Activated CD8-positive, alpha-beta memory T cell treated with anti-CD3 and anti-CD28 coated beads for 36 hours (primary cell): ENCODE results near the gene OBSCN. TPM values are rescaled to one million over a fixed set of nuclear protein-coding genes. Genes with fewer than 3 reads are reported as not detected.

Experiments
- CTCF ChIA-PET: fragments of 350-600 bp; sonication (Branson Sonifier 250); formaldehyde crosslinking; loops from one replicate; lab custom pipeline; 2021; ENCODE audit warnings: antibody characterized with exemption; lab: Charles Lee
- POLR2A ChIA-PET: fragments of 350-600 bp; sonication (Branson Sonifier 250); formaldehyde crosslinking; loops from one replicate; lab custom pipeline; 2021; ENCODE audit warnings: antibody characterized with exemption; lab: Charles Lee
- total RNA-seq, 2 experiments: library from RNA; stranded (reverse); gene quantifications; one replicate each; pipeline ENCODE4 v1.2.3, GENCODE V29; 2021

The OBSCN gene
- total RNA-seq, 2 experiments from 2014 or later = 8.3 to 10.1 TPM

DNA sequence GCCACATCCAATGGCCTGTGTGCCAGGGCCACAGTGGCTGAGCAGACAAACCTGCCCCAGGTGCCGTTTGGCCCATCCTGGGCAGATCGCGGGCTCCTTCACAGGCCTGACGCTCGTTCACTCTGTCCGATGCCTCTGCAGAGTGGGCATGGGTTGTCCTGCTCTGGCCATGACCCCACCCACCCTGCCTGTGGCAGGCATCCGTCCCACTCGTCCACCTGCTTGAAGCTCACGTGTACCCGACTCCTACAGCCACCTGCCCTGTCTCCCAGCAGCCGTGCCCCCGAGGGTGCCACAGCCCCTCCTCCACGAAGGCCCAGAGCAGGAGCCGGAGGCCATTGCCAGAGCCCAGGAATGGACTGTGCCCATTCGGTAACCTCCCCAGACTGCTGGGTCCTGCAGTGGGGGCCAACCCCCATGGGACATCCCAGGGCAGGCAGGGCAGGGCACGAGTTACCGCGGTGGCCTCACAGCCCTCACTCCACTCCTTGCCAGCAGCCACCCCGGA lies 156.9 kb downstream of the OBSCN start:
- ChIA-PET CTCF (no interaction called here), POLR2A (no interaction called here)

GRCh38 chr1:228365271-228366061 lies 157.6 kb downstream of the OBSCN start:
- CTCF ChIA-PET = no interaction called here
- POLR2A ChIA-PET = no interaction called here

DNA sequence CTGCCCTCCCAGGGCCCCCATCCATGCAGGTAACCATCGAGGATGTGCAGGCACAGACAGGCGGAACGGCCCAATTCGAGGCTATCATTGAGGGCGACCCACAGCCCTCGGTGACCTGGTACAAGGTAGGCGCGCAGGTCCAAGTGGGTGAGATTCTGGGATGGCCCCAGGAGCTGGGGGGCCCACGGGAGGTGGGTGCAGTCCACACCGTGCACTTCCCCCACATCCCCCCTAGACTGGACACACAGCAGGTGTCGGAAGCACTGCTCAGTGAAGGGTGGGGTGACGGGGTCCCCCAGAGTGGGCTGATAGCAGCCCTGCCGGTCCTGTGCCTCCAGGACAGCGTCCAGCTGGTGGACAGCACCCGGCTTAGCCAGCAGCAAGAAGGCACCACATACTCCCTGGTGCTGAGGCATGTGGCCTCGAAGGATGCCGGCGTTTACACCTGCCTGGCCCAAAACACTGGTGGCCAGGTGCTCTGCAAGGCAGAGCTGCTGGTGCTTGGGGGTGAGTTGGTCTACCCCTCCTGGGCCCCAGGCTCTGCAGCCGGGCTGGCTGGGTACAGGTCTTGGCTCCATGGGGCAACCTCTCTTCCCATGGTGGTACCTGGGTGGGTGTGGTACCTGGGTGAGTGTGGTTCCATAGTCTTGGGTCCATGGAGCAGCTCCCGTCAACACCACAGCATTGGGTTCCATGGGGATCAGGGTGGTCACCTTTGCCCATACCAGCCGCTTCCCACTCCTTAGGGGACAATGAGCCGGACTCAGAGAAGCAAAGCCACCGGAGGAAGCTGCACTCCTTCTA lies 158.4 kb downstream of the OBSCN start:
- ChIA-PET POLR2A (no interaction called here), CTCF (no interaction called here)

DNA sequence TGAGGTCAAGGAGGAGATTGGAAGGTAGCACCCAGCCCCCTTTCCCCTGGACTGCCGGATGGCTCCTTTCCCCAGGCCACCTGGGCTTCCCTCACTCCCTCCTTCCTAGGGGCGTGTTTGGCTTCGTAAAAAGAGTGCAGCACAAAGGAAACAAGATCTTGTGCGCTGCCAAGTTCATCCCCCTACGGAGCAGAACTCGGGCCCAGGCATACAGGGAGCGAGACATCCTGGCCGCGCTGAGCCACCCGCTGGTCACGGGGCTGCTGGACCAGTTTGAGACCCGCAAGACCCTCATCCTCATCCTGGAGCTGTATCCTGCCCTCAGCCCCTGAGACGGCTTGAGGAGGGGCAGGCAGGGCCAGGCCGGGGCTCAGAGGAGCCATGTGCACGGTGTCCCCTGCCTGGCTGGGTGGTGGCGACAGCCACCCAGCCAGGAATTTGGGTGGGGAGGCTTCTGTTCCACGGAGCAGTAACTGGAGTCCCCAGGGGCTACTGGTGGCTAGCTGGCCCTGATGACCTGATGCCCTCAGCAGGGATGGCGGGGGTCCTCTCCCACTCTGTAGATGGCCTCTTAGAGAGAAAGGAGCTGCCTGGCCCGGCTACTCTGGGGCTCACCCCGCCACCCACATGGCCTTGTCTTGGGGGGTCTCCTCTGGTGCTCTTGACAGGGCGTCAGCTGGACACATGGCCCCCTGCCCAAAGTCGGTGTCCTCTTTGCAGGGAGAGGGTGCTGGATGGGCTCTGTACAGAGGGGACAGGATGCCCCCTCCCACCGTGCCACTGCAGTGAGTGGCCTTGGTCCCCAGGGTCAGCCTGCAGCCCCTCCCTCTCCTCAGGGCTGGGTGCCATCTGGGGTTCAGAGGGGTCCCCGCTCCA lies 159.3 kb downstream of the OBSCN start:
- ChIA-PET CTCF (no interaction called here), POLR2A (no interaction called here)

DNA sequence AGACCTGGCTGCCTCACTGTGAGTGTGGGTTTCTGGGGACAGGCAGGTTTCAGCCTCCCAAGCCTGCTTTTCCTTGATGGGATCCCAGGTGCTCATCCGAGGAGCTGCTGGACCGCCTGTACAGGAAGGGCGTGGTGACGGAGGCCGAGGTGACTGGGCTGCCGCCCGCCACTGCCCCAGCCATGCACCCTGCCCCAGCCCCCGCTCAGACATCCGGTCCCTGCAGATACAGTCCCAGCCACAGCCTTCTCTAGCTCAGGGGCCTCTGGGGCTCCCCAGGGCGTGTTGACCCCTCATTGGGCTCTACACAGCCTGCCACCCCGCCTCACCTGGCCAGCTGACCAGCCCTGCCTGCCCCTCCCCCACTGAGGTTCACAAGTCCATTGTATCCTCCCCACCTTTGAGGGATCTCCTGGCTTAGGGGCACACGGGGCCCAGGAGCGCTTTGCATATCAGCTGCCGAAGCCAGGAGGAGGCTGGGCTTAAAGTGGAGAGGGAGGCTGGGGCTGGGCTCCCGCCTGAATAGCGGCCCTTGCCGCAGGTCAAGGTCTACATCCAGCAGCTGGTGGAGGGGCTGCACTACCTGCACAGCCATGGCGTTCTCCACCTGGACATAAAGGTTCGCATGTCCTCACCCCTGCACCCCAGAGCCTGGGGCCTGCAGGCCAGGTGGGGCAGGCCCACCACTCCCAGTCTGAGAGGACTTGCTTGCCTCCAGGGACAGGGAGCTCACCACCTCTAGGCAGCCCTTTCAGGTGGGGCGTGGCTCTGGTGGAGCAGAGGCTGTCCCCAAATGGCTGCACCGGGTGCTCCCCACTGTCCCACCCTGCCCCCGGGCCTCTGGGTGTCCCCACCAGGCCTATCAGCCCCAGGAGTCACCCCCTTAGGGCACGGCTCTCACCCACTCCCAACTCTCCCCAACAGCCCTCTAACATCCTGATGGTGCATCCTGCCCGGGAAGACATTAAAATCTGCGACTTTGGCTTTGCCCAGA lies 160.3 kb downstream of the OBSCN start:
- ChIA-PET CTCF (no interaction called here), POLR2A (no interaction called here)

DNA sequence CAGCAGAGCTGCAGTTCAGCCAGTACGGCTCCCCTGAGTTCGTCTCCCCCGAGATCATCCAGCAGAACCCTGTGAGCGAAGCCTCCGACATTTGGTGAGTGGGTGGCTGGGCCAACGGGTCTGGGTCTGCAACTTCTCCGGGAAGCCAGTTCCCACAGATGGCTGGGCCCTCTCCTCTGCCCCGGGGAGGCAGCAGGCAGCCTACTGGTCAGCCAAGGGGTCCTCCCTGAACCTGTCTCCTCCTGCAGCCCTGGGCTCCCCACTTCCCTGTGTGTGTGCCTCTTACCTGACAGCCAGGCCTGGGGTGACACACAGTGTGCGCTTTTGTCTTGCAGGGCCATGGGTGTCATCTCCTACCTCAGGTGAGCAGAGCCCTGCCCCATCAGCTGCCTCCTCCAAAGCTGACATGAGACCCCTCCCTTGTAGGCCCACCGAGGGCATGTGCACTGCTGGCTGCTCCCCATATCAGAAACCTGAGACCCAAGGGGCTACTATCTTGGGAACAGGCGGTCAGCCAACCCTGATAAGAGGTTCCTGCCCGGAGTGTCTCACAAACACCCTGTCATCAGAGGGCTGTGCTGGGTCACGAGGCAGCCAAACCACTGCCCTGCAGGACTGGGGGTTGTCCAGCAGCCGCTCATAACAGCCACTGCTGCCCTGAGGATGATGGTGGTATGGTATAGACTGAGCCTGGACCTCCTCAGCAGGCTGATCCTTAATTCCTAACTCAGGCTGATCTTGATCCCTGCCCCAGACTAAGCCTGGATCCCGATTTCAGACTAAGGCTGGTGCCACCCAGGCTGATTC lies 161.2 kb downstream of the OBSCN start:
- ChIA-PET POLR2A (no interaction called here), CTCF (no interaction called here)

DNA sequence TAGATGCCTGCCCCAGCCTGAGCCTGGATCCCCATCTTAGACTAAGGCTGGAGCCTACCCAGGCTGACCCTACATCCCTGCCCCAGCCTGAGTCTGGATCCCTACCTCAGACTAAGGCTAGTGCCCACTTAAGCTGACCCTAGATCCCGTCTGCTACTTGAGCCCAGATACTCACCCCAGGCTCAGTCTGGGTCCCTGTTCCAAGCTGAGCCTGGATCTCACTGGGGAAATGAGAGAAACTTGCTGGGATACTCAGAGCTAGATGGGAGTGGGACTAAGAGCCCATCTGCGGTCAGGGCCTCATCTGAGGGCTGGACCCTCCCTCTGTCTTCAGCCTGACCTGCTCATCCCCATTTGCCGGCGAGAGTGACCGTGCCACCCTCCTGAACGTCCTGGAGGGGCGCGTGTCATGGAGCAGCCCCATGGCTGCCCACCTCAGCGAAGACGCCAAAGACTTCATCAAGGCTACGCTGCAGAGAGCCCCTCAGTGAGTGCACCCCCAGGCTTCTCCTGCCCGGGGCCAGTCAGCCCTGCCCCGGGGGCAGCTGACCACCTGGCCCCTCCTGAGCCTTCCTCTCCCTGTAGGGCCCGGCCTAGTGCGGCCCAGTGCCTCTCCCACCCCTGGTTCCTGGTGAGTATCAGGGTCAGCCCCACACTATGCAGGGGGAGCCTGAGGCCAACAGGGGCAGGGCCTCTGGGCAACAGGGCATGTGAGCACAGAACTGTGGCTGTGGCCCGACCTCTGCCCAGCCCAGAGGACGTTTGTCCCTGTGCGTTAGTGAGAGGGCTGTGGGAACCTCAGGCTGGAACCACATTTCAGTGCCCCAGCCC lies 162.0 kb downstream of the OBSCN start:
- ChIA-PET CTCF (no interaction called here), POLR2A (no interaction called here)

DNA sequence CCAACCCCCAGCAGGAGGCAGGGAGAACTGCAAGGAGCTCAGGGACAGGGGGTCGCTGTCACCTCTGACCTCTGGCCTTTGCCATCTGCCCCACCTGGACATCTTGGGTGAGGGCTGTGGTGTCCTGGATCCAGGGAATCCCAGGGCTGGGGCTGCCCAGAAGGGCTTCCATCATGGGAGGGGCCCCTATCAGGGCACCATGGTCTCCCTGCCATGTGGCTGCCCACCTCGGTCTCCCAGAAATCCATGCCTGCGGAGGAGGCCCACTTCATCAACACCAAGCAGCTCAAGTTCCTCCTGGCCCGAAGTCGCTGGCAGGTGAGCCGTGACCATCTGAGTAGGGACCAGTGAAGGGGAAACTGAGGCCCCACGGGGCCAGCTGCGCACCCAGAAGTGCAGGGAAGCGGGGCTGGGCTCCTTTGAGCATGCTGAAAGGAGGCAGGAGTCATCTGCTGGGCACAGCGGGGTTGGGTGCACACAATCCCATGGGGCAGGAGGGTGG lies 162.6 kb downstream of the OBSCN start:
- ChIA-PET POLR2A (no interaction called here), CTCF (no interaction called here)

GRCh38 chr1:228370941-228371740 lies 163.3 kb downstream of the OBSCN start:
- ChIA-PET CTCF (no interaction called here), POLR2A (no interaction called here)

- CTCF ChIA-PET = no interaction called here
- POLR2A ChIA-PET = no interaction called here
These were observed 163.9 kb downstream of the OBSCN start for GRCh38 chr1:228371741-228372182.

GRCh38 chr1:228372183-228373003 lies 164.5 kb downstream of the OBSCN start:
- POLR2A ChIA-PET = no interaction called here
- CTCF ChIA-PET = no interaction called here

- ChIA-PET POLR2A (no interaction called here), CTCF (no interaction called here)
These were observed 165.3 kb downstream of the OBSCN start for GRCh38 chr1:228373004-228373680.

GRCh38 chr1:228373681-228374571 lies 166.1 kb downstream of the OBSCN start:
- ChIA-PET POLR2A (no interaction called here), CTCF (no interaction called here)
